EL (cell line): ENCODE measurements around the gene MAPK8IP3.

Experiments used
- DNase-seq: peaks from one replicate; pipeline ENCODE4 v3.0.0-alpha.2; 2016

MAPK8IP3 gene

DNA sequence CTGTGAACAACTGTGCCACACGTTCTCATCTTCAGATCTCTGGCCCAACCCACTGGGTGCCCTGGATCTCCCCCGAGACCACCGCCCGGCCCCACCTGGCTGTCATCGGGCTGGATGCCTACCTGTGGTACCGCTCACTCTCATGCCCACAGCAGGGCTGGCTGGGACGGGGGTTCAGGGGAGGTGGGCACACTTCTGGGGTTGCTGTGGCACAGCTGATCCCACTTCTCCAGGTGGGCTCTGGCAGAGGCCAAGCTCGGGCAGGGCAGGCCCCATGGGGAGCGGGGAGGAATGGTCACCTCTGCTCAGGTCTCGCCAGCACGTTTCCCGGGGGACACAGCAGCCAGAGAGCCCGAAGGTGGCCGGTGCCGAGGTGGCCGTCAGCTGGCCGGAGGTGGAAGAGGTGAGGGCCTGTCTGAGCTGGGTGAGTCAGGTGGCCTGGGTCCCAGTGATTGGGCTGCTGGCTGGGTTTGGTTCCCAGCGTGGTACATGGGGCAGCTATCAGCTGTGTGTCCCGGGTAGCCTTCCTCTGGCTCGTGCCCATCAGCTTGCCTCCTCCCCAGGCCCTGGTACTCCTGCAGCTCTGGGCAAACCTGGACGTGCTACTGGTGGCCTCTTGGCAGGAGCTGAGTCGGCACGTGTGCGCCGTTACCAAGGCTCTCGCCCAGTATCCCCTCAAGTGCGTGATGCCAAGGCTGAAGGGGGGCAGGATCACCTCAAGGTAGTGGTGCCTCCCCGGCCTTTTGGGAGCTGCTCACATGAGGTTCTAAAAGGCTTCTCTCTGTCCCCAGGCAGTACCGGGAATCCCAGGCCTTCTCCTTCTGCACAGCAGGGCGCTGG, 69.2 kb downstream of the MAPK8IP3 start:
- DNase-seq: no peak

DNA sequence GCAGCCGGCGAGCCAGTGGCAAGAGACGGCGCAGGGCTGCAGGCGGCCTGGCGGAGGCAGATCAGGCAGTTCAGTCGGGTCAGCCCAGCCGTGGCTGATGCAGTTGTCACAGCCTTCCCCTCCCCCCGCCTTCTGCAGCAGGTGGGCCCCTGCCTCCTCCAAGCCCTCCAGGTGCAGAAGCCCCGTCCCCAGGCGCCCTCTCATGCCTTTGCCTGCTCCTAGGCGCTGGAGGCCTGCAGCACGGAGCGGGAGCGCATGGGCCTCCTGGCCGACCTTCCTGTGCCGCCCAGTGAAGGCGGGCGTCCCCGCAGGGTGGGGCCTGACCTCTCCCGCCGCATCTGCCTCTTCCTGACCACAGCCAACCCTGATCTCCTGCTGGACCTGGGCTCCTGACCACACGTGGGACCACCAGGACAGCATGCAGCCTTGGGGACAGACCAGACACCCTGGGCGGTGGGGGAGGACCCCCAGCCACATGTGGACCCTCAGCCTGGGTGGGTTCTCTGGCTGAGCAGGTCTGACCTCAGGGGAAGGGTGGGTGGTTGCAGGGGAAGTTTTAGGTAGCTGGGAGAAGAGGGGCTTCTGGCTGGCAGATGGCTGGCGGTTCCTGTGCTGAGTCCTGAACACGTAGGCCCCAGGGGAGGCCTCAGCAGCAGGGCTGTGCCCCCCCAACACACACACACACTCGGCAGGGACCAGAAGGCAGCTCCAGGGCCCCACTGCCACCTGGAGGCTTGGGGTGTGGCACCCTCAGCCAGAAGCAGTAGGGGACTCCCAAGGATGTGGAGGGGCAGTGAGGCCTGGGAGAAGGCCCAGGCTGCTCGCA, 70.1 kb downstream of the MAPK8IP3 start:
- no peak for DNase-seq

DNA sequence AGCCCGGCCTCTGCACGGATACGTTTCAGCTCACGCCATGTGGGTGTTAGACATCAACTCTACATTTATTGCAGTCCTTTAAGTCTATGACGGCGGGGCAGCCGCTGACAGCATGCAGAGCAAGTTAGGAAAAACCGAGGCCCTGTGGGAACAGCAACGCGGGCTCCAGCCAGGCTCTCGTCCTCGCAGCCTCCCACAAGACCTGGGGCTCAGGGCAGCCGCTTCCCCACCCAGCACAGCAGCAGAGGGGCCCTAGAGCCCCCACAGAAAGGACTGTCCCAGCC, 70.6 kb downstream of the MAPK8IP3 start:
- no peak for DNase-seq

DNA sequence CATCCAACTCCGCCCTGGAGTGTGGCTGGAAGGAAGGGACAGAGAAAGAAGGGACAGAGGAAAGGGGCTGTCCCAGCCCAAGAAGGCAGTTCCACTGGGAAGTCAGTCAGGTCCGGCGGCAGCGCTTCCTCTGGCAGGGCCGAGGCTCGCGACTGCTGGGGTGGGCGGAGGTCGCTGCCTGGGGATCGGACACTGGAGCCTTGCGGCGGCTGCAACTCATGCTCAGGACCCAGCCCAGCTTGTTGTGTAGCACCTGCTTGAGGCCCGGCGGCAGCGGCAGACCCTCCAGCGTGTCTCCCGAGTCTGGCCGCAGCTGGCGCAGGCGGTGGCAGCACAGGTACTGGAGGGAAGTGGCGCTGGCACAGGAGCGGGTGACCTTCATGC, 71.0 kb downstream of the MAPK8IP3 start:
- no peak for DNase-seq

DNA sequence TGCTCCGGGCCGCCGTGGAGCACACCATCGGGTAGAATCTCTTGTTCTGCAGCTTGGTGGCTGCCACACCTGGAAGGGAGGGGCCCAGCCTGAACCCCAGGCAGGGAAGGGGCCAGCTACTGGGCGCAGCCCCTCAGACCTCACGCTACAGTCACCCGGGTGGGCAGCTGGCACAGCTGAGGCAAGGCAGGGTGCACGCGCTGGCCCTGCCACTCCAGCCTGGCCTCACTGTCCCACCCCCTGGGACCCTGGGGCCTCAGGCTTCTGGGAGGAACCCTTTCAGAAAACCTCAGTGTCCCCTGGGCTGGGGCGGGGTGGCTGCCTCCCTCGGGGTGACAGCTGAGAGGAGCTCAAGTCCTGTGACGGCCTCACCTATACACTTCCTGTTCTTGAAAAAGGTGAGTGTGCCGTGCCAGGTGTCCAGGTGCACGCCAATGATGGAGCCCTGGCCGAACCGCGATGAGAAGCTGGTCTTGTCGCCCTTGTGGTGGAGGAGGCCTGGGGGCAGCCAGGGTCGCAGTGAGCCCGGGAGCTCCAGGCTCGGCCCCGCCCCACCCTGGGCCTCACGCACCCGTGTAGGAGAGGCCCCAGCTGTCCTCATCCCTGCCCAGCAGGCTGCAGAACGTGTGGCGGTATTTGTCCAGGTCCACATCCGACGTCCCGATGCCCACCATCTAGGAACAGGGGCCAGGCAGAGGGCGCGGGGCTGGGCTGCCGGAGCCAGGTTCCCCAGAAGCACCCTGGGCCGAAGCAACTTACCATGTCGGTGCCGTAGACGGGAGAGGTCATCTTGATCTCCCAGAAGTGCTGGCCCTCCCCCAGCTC, 71.6 kb downstream of the MAPK8IP3 start:
- DNase-seq: no peak

DNA sequence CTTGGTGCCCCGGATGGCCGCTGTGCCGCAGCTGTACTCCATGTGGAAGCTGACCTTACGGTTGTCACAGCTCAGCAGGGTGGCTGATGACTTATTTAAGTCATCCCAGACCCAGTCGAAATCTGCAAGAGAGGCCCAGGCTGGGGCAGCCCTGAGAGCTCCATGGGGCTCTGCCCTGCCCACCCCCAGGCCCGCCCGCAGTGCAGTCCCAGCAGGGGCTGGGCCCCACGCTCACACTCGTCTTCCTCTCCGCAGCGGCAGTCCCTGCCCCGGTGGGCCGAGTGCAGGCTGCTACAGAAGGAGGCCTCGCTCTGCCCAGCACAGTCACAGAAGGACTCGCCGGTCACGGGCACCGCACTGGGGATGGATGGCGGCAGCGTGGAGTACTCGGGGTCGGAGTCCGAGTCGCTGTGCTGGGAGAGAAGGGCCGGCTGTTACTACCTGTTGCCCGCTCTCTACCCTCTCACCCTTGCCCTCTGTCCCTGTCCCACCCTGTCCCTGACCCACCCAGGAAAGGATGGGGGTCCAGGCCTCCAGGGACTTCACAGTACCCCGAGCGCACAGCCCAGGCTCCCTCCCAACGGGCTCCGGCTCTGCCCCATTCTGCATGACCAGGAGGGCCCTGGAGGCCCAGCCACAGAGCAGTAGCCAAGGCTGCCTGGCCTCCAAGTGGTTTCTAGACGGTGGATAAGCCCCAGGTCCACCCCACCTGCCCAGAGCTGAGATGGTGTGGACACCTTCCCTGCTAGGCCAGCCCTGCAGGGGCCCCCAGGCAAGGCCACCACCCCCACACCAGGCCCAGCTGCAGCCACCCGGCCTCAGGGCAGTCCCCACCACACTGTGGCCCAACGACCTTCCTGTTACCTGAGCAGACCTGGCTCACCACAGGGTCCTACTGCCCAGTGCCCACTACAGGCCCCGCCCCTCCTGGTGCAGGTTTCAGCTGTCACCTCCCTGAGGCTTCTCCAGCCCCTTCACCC, 72.5 kb downstream of the MAPK8IP3 start:
- DNase-seq: no peak

DNA sequence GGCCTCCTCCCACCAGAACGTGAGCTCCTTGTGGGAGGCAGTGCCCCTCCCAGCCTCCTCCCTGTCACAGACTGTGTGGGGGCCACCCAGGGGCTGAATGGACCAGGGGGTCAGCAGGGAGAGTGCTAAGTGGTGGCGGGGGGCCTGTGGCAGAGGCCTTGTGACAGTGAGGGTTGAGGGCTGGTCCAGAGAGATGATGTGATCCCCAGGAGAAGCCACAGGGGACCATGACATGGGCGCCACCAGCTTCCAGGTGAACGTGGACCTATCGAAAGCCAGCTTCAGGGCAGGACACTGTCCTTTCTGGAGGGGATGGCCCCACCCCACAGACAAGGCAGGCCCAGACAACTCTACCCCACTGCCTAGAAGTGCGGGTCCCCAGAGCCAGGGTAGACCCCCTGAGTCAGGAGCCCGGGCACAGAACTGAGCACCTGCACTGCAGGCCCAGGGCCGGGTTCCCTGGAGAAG, 73.3 kb downstream of the MAPK8IP3 start:
- no peak for DNase-seq

DNA sequence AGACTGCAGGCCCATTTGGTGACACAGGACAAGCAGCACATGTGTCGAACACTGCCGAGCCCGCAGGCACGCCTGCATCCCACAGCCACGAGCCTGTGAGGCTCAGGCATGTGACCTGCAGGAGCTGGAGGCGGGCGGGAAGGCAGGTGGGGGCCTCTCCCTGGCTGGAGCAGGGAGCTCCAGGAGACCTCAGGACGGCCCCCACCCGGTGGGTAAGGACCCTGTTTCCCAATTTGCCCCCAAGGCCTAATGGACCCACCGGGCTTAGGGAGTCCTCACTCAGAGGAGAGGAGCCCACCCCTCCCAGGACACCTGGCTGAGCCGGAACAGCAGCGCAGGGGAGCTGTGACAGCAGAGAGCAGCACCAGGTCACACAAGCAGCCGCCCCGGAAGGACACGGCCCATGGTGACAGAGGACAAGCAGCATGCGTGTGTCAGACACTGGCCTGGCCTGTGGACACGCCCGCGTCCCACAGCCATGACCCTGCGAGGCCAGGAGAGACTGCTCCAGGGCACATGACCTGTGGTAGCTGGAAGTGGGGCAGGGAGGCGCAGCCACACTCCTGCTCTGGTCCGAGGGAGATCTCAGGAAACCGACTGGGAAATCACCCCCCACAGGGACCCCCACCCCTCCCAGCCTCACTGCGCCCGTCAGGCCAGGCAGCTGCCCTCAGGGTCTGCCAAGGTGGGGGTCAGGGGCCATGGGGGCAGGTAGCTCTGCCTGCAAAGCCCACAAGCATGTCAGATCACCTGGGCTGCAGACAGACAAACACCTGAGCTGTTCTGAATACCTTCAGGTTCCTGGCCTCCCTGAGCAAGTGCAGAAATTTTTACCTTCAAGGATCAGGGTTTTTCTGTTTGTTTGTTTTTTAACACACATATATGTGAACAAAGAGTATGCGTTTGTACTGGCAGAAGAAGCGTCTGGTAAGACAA, 74.0 kb downstream of the MAPK8IP3 start:
- no peak for DNase-seq

DNA sequence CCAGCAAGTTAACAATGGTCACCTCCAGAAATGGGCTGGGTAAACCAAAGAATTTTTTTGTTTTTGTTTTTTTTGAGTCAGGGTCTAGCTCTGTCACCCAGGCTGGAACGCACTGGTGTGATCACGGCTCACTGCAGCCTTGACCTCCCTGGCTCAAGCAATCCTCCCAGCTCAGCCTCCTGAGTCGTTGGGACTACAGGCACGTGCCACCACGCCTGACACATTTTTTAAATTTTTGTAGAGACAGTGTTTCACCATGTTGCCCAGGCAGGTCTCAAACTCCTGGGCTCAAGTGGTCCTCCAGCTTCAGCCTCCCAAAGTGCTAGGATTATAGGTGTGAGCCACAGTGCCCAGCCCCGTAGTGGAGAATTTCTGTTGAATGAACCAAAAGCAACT, 74.7 kb downstream of the MAPK8IP3 start:
- DNase-seq: no peak

DNA sequence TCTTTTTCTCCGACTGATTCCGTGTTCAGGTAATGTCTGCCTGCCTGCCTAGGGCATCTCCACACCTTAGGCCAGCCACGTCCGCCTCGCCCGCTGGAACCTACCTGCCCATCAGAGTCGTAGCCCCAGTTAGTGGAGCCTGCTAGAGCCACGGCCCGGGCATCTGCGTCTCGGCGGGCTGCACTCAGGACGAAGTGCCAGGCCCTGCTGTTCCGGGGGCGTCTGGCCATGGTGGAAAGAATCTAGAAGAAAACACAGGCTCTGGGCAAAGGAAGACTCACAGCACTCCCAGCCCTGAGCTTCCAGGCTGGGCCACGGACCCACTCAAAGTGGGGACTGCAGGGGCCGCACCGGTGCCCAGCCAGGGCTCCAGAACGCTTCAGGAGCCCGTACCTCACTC, 75.3 kb downstream of the MAPK8IP3 start:
- DNase-seq: no peak

DNA sequence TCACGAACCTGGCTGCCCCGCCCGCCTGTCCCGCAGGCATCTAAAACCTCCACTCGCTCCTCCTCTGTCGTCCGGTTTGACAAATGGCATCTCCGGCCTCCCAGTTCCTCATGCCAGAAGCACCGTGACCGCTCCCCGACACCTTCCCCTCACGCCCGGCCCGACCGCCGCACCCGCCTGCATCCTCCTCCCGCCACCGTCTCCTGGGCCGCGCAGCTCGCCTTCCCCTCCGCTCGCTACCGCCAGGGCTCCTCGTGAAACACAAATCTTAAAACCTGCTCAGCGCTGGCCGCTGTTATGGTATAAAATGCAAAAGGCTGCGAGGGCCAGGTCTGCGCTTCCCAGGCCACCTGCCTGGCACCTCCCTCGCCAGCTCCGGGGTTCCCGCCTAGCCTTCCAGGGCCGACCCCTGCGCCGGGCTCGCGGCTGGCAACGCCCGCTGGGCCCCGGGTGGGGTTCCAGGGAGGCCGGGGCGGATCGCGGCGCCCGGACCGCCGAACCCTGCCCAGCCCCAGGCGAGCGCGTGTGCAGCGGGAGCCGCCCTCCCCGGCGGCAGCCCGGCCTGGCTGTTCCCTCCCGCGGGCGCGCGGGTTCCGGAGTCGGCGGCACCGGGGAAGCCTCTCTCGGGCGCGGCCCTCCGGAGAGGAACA, 75.9 kb downstream of the MAPK8IP3 start:
- peak; percentile 22 for DNase-seq

DNA sequence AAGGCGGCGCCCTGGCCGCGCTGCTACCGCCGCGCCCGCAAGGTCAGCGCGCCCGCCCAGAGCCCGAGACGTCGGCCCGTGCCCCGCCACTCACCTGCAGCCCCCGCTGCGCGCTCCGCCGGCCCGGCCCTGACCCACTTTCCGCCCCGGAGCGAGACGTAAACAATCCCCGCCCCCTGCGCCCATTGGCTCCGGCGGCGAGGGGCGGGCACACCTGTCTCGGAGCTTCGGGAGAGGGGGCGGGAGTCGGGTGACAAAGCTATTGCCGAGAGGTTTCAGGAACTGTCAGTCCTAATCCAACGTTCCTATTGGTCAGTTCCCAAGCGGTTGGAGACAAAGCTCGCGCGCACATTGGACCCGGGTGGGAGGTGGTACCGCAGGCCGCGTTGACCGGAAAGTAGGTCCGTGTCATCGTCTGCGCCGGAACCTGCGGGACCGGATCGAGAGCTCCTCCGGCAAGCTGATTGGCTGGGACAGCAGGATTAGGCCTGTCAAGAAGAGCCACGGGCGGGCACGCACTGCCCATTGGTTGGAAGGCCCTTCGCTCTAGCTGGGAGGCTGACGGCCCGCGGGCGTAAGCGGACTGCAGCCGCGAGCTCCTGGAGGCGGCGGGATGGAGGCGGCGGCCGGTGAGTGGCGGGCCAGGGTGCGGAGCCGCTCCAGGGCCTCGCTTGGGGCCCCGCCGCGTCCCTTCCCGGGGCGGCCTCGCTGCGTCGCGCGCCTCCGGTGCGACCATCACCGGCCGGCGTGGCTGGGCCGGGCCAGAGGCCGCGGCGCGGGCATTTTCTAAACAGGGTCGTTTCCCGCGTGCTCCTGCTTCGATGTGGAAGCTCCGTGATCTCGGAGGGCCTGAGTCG, 76.6 kb downstream of the MAPK8IP3 start, which contains the start of the genes NUBP2 and SPSB3:
NUBP2 (plus strand) TSS at position 553 of the 857 bp plus-strand sequence; CDS start at position 614, 61 bp downstream.
SPSB3 (minus strand) TSS at position 164 of the 857 bp plus-strand sequence. CDS start 1,088 bp downstream, outside the sequence.
- peak; percentile 100 for DNase-seq

DNA sequence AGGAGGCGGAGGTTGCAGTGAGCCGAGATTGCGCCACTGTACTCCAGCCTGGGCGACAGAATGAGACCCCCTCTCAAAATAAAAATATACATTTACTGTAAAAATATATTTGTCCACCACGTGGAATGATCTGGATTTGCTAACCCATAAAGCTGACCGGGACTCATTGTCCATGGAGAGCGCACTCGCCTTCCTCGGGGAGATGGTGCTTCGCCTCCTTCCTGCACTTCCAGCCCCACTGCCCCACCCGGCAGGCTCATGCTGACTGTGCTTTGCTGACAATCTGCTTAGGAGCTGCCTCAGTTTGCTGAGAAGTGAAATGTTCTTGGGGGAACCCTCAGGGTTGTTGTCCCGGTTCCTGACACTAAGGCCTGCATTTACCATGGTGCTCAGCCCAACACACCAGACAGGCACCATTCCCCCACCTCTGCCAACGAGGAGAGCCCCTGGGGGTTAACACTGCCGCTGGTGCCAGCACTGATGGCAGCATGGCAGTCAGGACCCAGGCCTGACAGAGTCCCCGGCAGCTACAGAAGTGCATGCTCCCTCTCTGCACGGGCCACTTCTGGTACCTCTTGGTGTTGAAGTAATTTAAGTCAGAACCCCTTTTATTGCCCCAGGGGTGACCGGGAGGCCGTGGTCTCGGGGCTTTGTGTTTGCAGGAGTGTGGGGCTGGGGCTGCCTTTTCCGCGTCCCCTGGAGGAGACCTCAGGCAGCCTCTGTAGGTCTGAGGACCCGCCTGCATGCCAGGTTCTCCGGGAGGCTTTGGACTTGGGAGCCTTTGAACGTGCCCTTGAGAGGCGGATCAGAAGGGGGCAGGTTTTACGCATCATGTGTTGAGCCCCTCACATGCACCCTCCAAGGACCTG, 79.2 kb downstream of the MAPK8IP3 start:
- DNase-seq: no peak

DNA sequence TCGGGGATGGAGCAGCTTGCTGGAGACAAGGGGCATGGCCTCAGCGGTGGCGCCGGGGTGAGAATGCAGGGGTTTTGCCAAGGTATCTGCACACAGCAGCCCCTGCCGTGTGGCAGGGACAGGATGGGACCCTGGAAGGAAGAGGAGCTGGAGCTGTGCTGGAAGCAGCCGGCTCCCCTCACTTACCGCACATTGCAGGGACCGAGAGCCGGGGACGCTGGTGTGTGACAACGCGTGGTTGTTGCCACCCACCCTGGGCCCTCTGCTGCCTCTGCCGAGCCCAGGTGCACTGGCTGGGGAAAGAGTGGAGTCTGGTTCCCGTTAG, 79.8 kb downstream of the MAPK8IP3 start:
- DNase-seq: no peak

DNA sequence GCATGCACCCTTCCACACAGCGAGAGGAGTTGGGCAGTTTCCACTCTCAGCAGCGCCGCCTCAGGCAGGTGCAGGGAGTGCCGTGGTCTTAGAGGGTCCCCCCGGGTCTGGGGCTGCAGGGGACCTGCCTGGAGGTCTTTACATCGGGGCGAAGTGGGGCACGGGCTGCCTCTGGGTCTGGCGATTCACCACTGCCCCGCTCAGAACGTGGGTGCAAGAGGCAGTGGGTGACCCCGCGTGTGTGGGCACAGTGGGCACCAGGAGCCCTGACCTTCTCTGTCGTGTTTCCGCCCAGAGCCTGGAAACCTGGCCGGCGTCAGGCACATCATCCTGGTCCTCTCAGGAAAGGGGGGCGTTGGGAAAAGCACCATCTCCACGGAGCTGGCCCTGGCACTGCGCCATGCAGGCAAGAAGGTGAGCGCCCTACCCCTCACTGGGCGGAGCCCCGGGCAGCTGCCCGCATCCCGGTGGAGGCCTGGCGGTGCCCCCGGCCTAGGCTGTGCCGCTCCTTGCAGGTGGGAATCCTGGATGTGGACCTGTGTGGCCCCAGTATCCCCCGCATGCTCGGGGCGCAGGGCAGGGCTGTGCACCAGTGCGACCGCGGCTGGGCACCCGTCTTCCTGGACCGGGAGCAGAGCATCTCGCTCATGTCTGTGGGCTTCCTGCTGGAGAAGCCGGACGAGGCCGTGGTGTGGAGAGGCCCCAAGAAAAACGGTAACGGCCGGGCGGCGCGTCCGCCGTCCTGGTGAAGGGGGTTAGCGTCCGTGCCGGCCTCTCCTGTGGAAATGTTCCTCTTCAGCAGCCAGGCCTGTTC, 80.5 kb downstream of the MAPK8IP3 start:
- DNase-seq: no peak

DNA sequence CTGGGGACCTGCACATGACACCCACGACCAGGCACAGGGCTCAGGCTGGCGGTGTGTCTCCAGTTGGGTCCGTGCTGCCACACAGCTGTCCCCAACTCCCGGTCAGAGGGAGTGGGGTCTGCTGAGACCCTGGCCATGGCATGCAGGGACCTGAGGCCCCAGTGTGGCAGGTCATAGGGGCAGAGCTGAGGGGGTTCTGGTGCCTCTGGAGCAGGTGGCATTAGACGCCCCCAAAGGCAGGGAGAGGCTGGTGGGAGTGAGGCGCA, 81.0 kb downstream of the MAPK8IP3 start:
- no peak for DNase-seq

DNA sequence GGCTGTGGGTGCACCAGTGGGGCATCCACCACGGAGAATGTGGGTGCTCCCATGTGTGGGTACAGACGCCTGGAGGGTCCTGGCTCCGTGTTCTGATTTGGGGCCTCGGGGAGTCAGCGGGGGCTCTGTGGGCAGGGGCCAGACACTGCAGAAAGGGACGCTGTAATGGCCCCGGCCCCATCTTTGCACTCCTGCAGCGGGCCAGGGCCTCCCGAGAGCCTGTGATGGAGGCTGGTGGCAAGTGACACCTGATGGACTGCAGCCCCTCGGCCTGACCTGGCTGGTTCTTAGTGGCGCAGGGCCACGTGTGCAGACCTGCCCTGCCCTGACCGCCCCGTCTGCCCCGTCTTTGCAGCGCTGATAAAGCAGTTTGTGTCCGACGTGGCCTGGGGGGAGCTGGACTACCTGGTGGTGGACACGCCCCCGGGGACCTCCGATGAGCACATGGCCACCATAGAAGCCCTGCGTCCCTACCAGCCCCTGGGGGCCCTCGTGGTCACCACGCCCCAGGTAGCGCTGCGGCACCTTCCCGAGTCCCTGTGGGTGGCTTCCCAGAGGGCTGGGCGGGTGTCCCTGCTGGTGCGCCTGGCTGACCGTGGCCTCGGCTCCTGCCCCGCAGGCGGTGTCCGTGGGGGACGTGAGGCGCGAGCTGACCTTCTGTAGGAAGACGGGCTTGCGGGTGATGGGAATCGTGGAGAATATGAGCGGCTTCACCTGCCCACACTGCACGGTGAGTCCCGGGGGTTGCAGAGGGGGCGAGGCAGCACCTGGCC, 81.5 kb downstream of the MAPK8IP3 start:
- no peak for DNase-seq
